Epithelial cell of esophagus (primary cell): Measurements from ENCODE around the gene UEVLD.

ENCODE experiments used
- DNase-seq: peaks from one replicate; pipeline ENCODE4 v3.0.0; 2010; ENCODE audit warnings: low read depth
- H3K4me3 ChIP-seq: 2 replicates; pipeline ENCODE4 v1.5.1; 2011; ENCODE audit warnings: mild to moderate bottlenecking, low read length, control low read depth
- CTCF ChIP-seq: IDR thresholded peaks from 2 replicates; pipeline ENCODE4 v1.5.1; 2011; ENCODE audit warnings: low read depth, mild to moderate bottlenecking, low read length, control low read depth, inconsistent platforms; ENCODE audit not compliant: insufficient read depth; ENCODE audit errors: missing control alignments

UEVLD gene

GRCh38 chr11:18527512-18527911, 61.0 kb downstream of the UEVLD start:
- H3K4me3 ChIP-seq, result peak overlapping the region; percentile 69
- peak; percentile 71 for DNase-seq
- TF ChIP-seq CTCF, result no peak

GRCh38 chr11:18526521-18527296, 61.8 kb downstream of the UEVLD start, which contains the start of gene TSG101:
Gene TSG101, minus strand, starts transcription at chr11:18526942. Its CDS starts 126 bp downstream, at chr11:18526816.
- DNase-seq, result peak; percentile 93
- peak within 1 kb of the TSS; percentile 69 for H3K4me3 ChIP-seq
- TF ChIP-seq CTCF, result no peak

- peak overlapping the region; percentile 69 for H3K4me3 ChIP-seq
- no peak for DNase-seq
- TF ChIP-seq CTCF, result no peak
Observed at GRCh38 chr11:18526130-18526520, 62.4 kb downstream of the UEVLD start.

GRCh38 chr11:18524248-18524647, 64.3 kb downstream of the UEVLD start:
- no peak overlapping the region for H3K4me3 ChIP-seq
- TF ChIP-seq CTCF, result no peak
- DNase-seq, result no peak

- no peak for TF ChIP-seq CTCF
- no peak overlapping the region for H3K4me3 ChIP-seq
- peak; percentile 29 for DNase-seq
Observed at GRCh38 chr11:18523084-18523483, 65.5 kb downstream of the UEVLD start.

GRCh38 chr11:18522388-18522787, 66.1 kb downstream of the UEVLD start:
- peak; percentile 24 for DNase-seq
- no peak overlapping the region for H3K4me3 ChIP-seq
- TF ChIP-seq CTCF, result peak; percentile 20

- H3K4me3 ChIP-seq, result no peak overlapping the region
- no peak for TF ChIP-seq CTCF
- DNase-seq, result no peak
Observed at GRCh38 chr11:18521122-18521521, 67.4 kb downstream of the UEVLD start.
